GDM1 (cell line): ENCODE measurements around the gene SCAMP5.

Experiments used
- DNase-seq: peaks from one replicate; lab custom pipeline; 2025; lab: John Stamatoyannopoulos, UW

The SCAMP5 gene

DNA sequence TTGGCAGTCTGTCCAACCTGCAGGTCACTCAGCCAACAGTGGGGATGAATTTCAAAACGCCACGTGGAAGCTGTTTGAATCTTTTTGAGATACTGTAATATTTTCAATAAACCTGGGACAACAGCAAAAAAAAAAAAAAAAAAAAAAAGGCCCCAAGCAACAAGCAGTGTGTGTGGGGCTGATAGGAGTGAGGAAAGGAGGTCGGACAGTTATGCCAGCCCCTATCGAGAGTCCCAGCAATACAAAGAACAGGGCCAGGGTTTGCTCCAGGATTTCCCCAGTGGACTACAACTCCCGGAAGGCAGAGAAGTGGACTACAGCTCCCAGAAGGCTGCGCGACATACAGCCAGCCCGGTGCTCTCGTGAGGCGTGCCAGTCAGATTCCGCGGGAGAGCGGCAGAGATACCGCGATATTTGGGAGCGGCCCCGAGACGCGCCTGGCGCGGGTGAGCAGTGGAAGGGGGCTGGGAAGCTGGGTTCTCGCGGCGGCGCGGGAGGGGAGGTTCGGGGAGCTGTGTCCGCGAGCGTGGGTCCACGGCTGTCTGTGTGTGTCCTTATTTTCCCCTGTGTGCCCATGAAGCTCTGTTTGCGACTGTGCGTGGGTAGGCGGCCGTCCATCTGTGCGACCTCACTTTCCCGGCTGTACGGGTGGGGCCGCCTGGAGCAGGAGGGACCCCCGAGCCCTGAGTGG lies 28.0 kb downstream of the SCAMP5 start, which contains the start of gene PPCDC:
Gene PPCDC, plus strand, starts transcription at position 410 of the 691 bp plus-strand sequence. CDS start 4,729 bp downstream, outside the sequence.
- DNase-seq: peak; percentile 94

DNA sequence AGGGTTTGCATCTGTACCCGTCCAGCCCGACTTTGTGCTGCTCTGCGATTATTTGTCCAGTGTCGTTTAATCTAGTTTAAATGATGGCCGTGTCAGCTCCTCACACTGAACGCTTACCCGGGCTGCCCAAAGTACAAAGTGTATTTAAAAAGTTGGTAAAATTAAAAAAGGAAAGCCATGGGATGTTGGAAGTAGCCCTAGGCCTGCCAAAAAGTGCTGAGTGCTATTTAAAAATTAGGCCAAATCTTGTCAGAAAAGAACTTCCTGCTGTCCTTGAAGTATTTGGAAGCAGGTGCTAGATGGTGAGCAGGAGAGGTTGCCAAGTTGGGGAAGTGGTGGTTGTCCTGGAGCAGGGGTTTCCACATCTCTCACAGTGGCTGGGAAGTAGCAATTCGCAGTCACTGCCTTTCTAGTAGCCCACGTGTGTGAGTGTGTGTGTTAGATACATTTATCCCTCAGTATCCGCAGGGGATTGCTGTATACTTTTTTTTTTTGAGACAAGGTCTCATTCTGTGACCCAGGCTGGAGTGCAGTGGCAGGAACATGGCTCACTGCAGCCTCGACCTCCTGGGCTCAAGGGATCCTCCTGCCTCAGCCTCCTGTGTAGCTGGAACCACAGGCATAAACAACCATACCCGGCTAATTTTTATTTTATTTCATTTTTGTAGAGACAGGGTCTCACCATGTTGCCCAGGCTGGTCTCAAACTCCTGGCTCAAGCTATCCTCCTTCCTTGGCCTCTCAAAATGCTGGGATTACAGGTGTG lies 28.7 kb downstream of the SCAMP5 start:
- peak; percentile 43 for DNase-seq

DNA sequence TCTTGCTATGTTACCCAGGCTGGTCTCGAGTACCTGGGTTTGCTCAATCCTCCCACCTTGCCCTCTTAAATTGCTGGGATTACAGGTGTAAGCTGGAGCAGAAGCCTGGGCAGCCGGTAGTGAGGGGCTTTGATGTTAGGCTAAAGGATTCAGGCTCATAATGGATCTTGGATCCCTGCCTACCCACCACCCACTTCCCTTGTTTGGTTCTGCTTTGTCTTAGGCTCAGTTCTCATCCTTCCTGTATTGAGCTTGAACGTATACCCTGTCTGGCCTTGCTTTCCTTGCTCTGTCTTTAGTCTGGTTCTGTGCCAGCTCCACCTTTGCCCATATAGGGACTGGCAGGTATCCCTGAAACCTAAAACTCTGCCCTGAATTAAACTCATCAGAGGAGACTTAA lies 29.7 kb downstream of the SCAMP5 start:
- peak; percentile 11 for DNase-seq

DNA sequence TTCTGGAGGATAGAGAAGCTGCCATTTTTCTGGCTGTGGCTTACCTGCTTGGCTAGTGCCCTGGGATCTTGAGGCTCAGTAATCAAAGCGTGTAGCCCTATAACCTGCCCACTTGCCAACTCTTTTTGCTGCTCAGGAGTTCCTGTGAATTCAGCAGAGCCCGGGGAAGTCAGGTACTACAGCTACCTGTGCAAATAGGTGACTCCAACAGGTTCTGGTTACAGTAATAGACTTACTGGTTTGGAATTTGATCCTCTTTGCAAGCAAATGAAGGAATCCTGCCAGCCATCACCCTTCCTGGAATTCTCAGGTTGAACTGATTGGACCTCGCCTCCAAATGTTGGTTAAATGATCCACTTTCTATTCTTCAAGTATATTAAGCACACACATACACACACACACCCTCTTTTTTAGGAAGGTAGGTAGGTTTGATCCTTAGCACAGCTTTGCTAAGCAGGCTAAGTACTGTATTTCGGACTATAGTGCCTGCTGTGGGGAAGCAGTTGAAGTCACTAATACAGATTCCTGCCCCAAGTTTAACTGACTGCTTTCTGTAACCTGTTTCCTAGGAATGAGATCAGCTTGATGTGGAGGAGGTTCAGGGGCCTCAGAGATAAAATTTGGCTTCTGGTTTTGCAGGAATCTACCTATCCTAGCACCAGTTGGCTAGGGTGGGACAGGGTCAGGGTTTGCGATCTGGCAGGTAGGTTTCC lies 30.3 kb downstream of the SCAMP5 start:
- DNase-seq: no peak

DNA sequence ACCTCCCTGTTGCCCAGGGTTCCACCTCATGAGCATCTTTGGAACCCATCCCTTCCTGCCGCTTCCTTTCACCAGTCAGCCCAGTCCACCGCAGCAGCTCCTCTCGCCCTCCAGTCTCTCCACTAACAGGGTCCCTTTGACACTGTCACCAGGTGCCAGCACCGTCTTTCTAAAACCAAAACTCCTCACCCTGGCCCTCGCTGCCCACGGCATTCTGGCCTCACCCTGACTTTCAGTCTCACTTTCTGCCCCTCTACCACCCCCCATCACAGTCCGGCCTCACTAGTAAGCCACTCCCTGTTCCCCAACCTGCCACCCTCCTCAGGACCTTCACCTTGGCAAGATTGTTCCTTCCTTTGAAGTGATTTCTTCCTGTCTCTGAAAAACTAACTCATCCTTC lies 32.2 kb downstream of the SCAMP5 start:
- DNase-seq: no peak

DNA sequence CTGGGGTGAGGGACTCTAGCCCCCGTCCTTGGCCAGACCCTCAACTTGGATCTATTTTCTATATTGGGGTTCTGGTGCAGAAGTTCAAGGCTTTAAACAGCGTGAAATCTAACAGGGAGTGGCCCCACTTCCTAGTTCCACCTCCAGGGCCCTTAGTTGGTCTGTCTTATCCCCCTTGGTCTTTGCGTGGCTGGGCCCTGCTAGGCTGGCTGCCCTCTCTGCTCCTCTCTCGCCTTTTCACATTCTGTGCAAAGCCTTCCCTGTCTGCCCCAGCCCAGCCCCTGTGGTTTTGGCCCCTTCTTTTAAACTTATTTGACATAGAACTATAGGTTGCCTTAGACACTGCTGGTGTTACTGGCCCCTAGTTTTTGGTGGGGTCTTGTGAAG lies 33.6 kb downstream of the SCAMP5 start:
- no peak for DNase-seq

DNA sequence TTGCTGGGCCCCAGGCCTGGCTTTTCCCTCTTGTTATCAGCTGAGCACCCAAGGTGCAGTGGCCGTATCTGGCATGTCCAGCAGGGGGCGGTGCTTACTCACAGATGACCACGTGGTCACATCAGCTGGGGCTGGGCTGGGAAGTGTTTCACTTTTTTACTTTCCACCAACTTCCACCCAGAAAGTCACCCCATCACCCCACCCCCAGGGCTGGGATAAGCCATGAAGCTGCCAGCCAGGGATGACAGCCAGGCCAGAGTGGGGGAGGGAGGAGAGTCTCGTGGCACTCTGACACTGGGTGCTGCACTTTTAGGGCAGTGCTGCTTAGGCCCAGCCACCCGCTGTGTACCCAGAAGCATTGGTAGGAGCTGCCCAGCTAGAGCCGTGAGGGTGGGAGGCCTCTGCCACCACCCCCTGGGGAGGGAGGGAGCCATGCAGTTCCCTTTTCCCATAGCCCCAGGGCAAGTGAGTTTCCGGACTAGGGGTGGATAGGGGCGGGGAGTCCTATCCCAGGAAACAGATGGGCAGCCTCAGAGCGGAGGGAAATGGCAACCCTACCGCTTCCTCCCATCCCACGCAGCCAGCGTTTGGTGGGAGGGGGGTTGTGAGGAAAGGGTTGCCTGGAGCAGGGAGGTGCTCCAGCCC lies 34.1 kb downstream of the SCAMP5 start:
- peak; percentile 99 for DNase-seq

DNA sequence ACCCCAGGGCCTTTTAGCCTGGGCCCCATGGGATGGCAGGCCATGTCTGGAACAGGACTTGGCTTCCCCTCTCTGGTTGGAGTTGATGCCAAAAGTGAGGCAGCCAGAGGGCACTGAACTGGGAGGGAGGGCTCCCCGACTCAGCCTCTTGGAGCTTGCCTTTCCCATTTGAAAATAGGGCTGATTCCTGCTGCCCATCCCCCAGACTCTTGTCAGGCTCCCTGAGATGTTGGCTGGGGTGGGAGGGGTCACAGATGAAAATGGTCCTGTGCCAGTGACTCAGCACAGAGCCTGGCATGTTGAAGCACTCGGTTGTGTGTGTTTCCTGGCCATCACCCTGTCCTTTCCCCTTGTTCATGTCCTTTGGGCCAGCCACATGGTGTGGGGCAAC lies 34.7 kb downstream of the SCAMP5 start:
- DNase-seq: no peak

DNA sequence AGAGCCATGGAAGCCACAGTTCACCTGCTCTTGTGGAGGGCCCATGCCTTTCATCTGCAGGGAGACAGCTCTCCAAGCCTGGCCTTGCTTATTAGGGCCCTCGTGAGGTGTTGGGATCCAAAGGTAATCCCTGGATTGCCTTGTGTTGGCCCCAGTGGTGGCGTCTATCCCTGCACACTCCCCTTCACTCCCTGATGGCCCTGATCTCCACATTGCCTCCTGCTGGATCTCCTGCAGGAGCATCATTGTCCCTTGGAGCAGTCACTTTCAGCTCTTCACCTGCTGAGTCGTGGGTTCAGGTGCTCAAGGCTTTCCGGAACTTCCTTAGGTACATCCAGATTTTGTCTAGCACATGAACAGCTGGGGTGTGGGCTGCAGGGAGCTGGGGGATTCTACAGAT lies 35.1 kb downstream of the SCAMP5 start:
- DNase-seq: no peak

DNA sequence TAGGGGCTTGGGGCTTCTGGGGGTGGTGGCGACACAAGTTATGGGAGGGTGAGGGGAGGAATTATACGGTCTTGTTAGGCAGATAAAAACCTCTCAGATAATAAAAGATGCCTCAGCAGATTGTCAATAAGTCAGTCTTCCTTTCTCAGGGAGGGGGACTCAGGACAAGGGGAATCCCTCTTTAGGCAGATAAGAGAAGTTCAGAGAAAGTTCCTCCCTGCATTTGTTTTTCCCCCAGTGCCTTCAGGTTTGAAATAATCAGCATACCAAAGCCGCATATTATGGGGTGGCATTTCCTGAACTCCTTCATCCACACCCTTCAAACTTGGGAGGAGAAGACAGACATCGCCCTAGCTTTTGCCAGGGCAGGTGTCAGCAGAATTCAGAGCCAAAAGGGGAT lies 36.5 kb downstream of the SCAMP5 start:
- DNase-seq: peak; percentile 18

DNA sequence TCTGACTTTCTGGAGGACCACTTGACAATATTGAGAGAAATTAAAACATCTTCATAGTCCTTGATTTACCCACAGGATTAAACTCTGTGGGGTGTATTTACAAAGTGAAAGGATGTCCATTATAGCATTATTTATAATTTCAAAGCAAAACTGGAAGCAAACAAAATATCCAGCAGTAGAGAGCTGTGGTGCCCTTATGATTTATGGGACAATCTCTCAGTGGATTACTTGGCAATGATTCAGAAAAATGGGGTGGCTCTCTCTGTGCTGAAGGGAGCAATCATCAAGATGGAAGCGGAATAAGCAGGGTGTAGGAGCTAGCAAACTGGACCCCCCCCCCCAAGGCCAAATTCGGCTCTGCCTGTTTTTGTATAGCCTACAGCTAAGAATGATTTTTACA lies 37.0 kb downstream of the SCAMP5 start:
- DNase-seq: no peak

DNA sequence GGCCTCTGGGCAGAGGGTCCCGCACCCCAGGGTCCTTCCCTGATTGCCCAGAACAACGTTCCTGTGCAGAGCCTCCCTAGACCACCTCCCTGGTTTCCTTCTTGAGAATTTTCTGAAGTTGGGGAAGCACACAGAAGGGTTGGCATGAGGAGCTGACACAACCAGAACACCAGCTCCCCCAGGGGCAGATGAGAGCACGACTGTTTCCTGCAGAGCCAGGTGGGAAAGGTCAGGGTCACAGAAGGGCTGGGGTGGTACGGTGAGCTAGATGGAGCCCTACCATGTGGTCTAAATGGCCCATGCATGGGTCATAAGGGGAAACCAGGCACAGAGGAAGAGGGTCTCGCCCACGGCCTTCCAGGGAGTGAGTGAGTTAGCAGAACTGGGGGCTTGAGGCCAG lies 38.4 kb downstream of the SCAMP5 start:
- DNase-seq: no peak

DNA sequence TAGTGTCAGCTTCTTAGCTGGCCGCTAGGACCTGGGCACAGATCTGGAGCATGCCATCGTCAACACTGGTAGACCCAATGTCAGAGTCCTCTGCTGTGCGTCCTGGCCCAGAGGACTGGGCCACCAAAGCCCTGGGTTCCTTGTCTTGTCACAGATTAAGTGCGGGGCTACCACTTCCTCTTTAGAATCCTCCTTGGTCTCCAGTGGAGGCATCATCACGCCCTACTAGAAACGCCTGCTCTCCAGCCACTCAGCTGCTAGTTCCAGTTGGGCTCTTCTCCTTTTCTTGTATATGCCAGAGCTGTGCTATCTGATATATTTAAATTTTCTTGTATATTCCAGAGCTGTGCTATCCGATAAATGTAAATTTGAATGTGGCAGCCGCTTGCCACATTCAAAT lies 39.3 kb downstream of the SCAMP5 start:
- DNase-seq: peak; percentile 42

DNA sequence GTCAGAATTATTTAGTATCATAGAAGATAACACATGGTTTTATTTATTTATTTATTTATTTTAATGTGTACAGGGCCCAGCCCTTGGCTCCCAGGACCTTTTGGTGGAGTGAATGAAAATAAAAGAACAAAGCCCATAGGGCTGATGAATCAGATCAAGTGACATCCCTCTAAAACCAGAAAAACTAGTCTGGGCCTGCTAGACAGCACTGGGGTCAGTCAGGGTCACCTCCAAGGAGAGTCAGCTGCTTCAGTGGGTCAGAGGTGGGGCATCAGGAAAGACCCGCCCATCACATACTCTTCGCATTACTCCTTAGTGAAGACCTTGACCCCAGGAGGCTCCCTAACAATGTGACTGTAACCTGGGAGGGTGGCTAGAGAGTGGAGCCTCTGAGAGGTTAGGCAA lies 40.9 kb downstream of the SCAMP5 start:
- no peak for DNase-seq

DNA sequence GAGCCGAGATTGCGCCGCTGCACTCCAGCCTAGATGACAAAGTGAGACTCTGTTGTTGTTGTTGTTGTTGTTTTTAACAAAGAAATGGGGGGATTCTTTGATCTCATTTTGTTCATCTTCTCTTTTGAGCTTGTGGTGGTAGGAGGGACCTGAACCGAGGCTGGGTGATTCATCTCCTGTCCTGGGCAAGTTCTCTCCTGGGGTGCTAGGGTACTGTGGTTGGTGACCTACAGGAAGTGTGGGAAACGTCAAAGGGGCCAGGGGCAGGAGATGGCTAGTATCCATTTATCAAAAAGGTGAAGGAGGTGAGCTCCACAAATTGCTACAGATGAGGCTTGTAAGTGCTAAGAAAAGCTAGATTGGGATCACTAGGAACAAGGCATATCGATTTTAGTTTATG lies 42.3 kb downstream of the SCAMP5 start:
- peak; percentile 10 for DNase-seq

DNA sequence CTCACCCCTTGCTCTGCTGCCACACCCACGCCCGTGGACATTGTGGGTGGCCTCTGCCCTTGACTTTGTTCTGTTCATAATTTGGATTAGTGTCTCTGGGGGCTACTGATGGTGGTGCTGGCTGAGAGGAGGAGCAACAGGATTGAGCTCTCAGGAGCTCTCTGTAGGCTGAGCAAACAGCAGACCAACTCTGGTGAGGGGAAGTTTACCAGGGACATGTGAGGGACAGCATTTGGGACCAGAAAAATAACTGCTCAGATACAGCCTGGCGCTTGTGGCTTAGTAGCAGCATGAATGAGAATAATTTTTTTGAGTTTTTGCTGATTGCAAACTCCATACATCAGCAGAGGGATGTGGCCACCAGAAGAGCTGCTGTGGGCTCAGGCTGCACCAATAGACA lies 42.9 kb downstream of the SCAMP5 start:
- no peak for DNase-seq

DNA sequence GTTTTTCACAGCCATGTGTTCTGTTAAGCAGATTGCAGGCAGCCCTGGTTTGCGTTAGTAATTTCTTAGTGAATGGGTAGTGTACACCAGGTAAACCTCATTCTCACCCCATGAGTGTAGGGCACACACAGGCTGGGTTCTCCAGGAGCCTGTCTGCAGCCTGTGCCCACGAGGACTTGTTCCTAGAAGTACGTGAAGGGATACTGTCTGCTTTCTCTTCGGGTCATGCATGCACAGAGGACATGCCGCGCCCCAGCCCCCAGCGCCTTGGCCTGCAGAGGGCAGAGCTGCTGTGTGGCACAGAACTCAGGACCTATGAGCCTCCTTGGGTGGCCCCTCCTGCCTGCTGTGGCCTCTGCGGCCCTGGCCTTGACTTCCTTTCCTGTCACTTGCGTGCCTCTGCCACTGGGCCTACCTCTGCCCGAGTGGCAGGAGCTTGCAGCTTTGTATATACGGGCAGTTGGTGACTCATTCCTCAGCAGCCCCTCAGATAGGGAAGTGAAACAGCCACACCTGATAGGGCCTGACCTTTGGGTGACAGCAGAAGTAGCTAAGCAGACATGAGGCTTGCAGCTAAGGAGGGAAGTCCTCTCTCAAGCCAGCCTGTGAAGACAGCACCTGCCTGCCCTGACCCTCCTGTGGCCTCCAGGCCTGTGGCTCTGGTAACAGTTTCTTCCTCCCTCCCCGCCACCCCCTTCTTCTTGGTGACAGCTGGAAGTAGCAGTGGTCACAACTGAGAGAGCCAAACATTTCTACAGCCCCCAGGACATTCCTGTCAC lies 47.6 kb downstream of the SCAMP5 start:
- peak; percentile 99 for DNase-seq

DNA sequence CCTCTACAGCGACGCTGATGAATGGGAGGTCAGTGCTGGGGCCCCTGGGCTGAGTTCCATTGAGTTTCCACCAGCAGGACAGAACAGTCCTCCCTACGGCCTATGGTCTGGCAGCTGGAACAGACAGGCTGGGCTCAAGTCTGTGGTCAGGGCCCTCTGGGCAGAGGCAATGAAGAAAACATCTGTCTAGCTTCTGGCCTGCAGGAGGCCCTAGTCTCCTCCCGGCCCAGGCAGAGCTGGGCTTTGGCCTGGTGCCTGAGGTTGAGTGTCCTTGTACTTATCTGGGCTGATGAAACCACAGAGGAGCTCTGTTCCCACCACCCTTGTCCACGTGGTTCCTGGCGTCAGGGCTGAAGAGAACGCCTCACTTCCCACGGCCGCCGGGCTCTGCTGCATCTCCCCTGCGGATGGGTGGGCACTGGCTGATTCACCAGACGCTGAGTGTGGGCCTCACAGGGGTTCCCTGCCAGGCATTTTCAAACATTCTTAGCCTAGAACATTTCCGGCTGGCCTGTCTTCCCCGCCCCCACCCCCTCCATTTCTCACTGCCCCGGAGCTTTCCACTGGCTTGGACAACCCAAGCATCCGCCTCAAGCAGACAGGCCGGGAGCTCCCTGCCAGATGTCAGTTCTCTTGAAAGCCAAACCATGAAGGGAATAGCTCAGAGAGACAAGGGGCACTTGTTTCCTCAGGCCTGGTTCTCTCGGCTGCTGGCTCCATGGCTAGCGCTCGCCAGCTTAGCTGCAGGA lies 48.3 kb downstream of the SCAMP5 start:
- DNase-seq: peak; percentile 85

DNA sequence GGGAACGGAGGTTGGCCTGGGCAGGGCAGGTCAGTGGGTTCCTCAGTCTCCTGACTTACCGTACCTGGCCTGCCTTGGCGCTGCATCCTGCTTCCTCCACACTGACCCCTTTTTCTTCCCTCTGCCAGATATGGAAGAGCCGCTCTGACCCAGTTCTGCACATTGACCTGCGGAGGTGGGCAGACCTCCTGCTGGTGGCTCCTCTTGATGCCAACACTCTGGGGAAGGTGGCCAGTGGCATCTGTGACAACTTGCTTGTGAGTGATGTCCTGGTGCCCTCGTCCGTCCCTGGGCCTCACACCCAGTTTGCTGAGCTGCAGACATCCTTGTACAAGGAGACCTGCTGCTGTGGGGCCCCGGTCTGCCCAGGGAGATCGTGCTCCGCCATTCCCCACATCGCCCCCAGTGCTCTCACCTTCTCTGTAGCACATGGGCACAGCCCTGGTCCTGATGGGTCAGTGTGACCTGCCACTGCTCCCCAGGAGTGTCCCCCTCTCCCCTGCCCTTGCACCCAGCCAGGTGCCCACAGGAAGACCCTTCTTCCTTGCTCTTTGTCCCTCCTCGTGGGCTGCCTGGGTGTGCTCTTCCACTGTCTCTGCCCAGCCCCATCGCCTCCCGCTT lies 49.0 kb downstream of the SCAMP5 start:
- no peak for DNase-seq

DNA sequence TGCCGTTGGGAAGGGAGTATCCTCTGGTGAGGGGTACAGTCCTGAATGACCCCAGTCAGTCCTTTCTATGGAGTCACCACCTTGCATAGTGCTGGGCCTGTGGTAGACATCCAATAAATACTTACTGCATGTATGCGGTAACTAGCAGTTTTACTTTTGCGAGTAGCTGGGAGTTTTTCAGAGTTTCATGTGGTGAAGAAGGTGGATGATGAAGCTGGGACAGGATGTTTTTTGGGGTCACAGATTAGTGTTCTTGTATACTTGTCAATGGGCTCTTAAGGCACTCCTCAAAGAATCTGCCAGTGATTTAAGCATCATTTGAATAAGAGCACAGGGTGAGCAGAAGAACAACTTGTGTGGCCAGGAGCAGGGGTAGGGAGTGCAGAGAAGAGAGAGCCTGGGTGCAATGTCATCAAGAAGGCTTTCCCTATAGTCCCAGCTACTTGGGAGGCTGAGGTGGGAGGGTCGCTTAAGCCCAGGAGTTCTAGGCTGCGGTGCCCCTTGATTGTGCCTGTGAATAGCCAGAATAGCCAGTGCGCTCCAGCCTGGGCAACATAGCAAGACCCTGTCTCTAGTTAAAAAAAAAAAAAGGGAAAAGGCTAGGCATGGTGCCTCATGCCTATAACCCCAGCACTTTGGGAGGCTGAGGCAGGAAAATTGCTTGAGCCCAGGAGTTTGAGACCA lies 50.1 kb downstream of the SCAMP5 start:
- no peak for DNase-seq
